Measurements from ENCODE around the gene DLK1.

The DLK1 gene

GRCh38 chr14:100714258-100714892 lies 12.3 kb upstream of the DLK1 start:
- DNase-seq (ENCODE audit: low read depth in 2 of 2): no peak

- DNase-seq (ENCODE audit: low read depth in 2 of 2): no peak
These were observed 11.4 kb upstream of the DLK1 start for GRCh38 chr14:100715332-100715731.

- DNase-seq (ENCODE audit: low read depth in 2 of 2): no peak
These were observed 10.9 kb upstream of the DLK1 start for GRCh38 chr14:100715803-100716202.

- DNase-seq (ENCODE audit: low read depth in 2 of 2): no peak
These were observed 9.3 kb upstream of the DLK1 start for GRCh38 chr14:100717386-100717785.

- no peak for DNase-seq (ENCODE audit: low read depth in 2 of 2)
These were observed 6.6 kb upstream of the DLK1 start for GRCh38 chr14:100719976-100720520.

GRCh38 chr14:100721568-100721967 lies 5.1 kb upstream of the DLK1 start:
- no peak for DNase-seq (ENCODE audit: low read depth in 2 of 2)

GRCh38 chr14:100722367-100722766 lies 4.3 kb upstream of the DLK1 start:
- no peak for DNase-seq (ENCODE audit: low read depth in 2 of 2)

GRCh38 chr14:100723135-100723829 lies 3.4 kb upstream of the DLK1 start:
- no peak for DNase-seq (ENCODE audit: low read depth in 2 of 2)

GRCh38 chr14:100723830-100724437 lies 2.8 kb upstream of the DLK1 start:
- no peak for DNase-seq (ENCODE audit: low read depth in 2 of 2)

GRCh38 chr14:100724536-100724935 lies 2.2 kb upstream of the DLK1 start:
- DNase-seq (ENCODE audit: low read depth in 2 of 2): no peak

GRCh38 chr14:100725587-100726387 lies 905 bp upstream of the DLK1 start:
- DNase-seq (ENCODE audit: low read depth in 2 of 2): no peak

- no peak for DNase-seq (ENCODE audit: low read depth in 2 of 2)
These were observed 587 bp downstream of the DLK1 start for GRCh38 chr14:100727086-100727872.

- DNase-seq (ENCODE audit: low read depth in 2 of 2): no peak
These were observed 1.2 kb downstream of the DLK1 start for GRCh38 chr14:100727873-100728240.

- no peak for DNase-seq (ENCODE audit: low read depth in 2 of 2)
These were observed 2.3 kb downstream of the DLK1 start for GRCh38 chr14:100728962-100729361.

GRCh38 chr14:100729982-100730381 lies 3.3 kb downstream of the DLK1 start:
- no peak for DNase-seq (ENCODE audit: low read depth in 2 of 2)

GRCh38 chr14:100730581-100730980 lies 3.9 kb downstream of the DLK1 start:
- no peak for DNase-seq (ENCODE audit: low read depth in 2 of 2)

- no peak for DNase-seq (ENCODE audit: low read depth in 2 of 2)
These were observed 4.4 kb downstream of the DLK1 start for GRCh38 chr14:100731011-100731670.

GRCh38 chr14:100731846-100732765 lies 5.4 kb downstream of the DLK1 start:
- no peak for DNase-seq (ENCODE audit: low read depth in 2 of 2)

- no peak for DNase-seq (ENCODE audit: low read depth in 2 of 2)
These were observed 6.0 kb downstream of the DLK1 start for GRCh38 chr14:100732766-100733100.
